ENCODE data around the gene FARS2. TPM values are rescaled to one million over a fixed set of nuclear protein-coding genes. Genes with fewer than 3 reads are reported as not detected.

The FARS2 gene
- total and polyA plus RNA-seq, 2 of the 13 experiments (the other 11 are each of a cell fraction or from before 2014, with no cell fraction given), result 15.4 to 26.0 TPM

DNA sequence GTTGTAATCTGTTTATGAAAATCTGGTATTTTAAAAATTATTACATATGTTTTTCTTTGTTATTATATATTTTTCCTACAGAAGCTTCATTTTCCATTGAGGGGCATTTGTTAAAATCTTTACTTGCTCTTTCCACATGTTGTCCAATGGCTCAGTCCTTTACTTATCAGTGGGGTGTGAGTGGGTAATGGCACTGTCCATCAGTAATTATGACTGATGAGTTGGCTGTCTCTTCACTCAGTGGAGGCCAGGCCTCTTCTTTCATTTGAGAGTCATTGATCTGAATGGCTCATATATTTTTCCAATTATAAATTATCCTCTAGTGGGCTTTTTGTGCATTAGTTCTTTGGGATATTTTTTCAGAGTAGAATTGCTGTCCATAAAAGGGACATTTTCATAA is 45.7 kb downstream of the FARS2 start:
- H4K20me1 ChIP-seq (ENCODE audit: insufficient read depth, low read length), result no peaks in the 10 kb centered on the region
- H3K79me2 ChIP-seq (ENCODE audit: insufficient read depth, low read length), result peaks cover 2% of the 10 kb centered on the region
- intact Hi-C loops (cut with micrococcal nuclease; ENCODE audit: unreplicated experiment) (no loop called here), in situ Hi-C loops (cut with HindIII; ENCODE audit: extremely low pct_ligation_motif_present, low pct_unique_long_range_greater_than_20kb) (no loop called here)
- POLR2A ChIA-PET, result no interaction called here
- no peaks in the 10 kb centered on the region for H3K36me3 ChIP-seq (replicated peaks in 1 of 2; ENCODE audit: control insufficient read depth in 1 of 2, insufficient read depth in 2 of 2, low read length in 2 of 2)
- BruUV-seq (replicated peaks), result no TSS peak
- no peak overlapping the region for H3K27ac ChIP-seq (ENCODE audit: extremely low read length, insufficient read depth, low read length)
- H3K9me3 ChIP-seq (ENCODE audit: low read length), result no peaks in the 10 kb centered on the region
- no peak overlapping the region for H2AFZ ChIP-seq (ENCODE audit: low read length)
- no peaks in the 10 kb centered on the region for H3K27me3 ChIP-seq (ENCODE audit: control insufficient read depth in 1 of 2, insufficient read depth in 2 of 2, low read length in 2 of 2)
- CTCF ChIA-PET (ENCODE audit: low intra/inter-chr PET ratio, low total read pairs), result no interaction called here
- no peak overlapping the region for H3K4me2 ChIP-seq (ENCODE audit: low read depth, low read length)
- no peak overlapping the region for H3K9ac ChIP-seq (ENCODE audit: insufficient read depth, low read depth, low read length)
- no peak for FAIRE-seq
- DNase-seq (ENCODE audit: low spot score), result no peak
- no peak overlapping the region for H3K4me3 ChIP-seq (replicated peaks in 1 of 3; ENCODE audit: insufficient read depth in 1 of 3, low read depth in 2 of 3, low read length in 3 of 3)
- H3K4me1 ChIP-seq (ENCODE audit: insufficient read depth, low read length), result peaks cover 15% of the 10 kb centered on the region
- ATAC-seq, result no peak
- TF ChIP-seq, protein P1, sequence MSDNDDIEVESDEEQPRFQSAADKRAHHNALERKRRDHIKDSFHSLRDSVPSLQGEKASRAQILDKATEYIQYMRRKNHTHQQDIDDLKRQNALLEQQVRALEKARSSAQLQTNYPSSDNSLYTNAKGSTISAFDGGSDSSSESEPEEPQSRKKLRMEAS (IDR thresholded peaks at IDR 0.05), result no peak
- TF ChIP-seq ZNF773 (CRISPR knock-in tag; IDR thresholded peaks at IDR 0.05; ENCODE audit: borderline replicate concordance), result no peak
- TF ChIP-seq, protein P2, sequence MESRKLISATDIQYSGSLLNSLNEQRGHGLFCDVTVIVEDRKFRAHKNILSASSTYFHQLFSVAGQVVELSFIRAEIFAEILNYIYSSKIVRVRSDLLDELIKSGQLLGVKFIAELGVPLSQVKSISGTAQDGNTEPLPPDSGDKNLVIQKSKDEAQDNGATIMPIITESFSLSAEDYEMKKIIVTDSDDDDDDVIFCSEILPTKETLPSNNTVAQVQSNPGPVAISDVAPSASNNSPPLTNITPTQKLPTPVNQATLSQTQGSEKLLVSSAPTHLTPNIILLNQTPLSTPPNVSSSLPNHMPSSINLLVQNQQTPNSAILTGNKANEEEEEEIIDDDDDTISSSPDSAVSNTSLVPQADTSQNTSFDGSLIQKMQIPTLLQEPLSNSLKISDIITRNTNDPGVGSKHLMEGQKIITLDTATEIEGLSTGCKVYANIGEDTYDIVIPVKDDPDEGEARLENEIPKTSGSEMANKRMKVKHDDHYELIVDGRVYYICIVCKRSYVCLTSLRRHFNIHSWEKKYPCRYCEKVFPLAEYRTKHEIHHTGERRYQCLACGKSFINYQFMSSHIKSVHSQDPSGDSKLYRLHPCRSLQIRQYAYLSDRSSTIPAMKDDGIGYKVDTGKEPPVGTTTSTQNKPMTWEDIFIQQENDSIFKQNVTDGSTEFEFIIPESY (CRISPR knock-in tag; IDR thresholded peaks at IDR 0.05), result no peak
- TF ChIP-seq ZNF589 (CRISPR knock-in tag; conservative IDR thresholded peaks at IDR 0.05), result no peak
- no peak for TF ChIP-seq ZNF572 (CRISPR knock-in tag; IDR thresholded peaks at IDR 0.05)
- no peak for TF ChIP-seq RFX1 (IDR thresholded peaks at IDR 0.05)
- no peak for TF ChIP-seq PAF1 (CRISPR knock-in tag; IDR thresholded peaks at IDR 0.05)
- no peak for TF ChIP-seq ZNF776 (CRISPR knock-in tag; IDR thresholded peaks at IDR 0.05)
- TF ChIP-seq MED1 (CRISPR knock-in tag; IDR thresholded peaks at IDR 0.05), result no peak
- TF ChIP-seq, protein P3, sequence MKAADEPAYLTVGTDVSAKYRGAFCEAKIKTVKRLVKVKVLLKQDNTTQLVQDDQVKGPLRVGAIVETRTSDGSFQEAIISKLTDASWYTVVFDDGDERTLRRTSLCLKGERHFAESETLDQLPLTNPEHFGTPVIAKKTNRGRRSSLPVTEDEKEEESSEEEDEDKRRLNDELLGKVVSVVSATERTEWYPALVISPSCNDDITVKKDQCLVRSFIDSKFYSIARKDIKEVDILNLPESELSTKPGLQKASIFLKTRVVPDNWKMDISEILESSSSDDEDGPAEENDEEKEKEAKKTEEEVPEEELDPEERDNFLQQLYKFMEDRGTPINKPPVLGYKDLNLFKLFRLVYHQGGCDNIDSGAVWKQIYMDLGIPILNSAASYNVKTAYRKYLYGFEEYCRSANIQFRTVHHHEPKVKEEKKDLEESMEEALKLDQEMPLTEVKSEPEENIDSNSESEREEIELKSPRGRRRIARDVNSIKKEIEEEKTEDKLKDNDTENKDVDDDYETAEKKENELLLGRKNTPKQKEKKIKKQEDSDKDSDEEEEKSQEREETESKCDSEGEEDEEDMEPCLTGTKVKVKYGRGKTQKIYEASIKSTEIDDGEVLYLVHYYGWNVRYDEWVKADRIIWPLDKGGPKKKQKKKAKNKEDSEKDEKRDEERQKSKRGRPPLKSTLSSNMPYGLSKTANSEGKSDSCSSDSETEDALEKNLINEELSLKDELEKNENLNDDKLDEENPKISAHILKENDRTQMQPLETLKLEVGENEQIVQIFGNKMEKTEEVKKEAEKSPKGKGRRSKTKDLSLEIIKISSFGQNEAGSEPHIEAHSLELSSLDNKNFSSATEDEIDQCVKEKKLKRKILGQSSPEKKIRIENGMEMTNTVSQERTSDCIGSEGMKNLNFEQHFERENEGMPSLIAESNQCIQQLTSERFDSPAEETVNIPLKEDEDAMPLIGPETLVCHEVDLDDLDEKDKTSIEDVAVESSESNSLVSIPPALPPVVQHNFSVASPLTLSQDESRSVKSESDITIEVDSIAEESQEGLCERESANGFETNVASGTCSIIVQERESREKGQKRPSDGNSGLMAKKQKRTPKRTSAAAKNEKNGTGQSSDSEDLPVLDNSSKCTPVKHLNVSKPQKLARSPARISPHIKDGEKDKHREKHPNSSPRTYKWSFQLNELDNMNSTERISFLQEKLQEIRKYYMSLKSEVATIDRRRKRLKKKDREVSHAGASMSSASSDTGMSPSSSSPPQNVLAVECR (CRISPR knock-in tag; IDR thresholded peaks at IDR 0.05; ENCODE audit: borderline replicate concordance), result no peak
- TF ChIP-seq, protein P4, sequence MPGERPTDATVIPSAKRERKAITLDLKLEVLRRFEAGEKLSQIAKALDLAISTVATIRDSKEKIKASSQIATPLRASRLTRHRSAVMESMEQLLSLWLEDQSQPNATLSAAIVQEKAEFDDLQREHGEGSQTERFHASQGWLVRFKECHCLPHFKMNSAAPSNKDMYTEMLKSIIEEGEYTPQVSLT (CRISPR knock-in tag; IDR thresholded peaks at IDR 0.05; ENCODE audit: borderline replicate concordance, low read depth), result no peak
- no peak for TF ChIP-seq NFRKB (IDR thresholded peaks at IDR 0.05)
- TF ChIP-seq ZNF83 (CRISPR knock-in tag; IDR thresholded peaks at IDR 0.05; ENCODE audit: borderline replicate concordance), result no peak
- TF ChIP-seq, protein P5, sequence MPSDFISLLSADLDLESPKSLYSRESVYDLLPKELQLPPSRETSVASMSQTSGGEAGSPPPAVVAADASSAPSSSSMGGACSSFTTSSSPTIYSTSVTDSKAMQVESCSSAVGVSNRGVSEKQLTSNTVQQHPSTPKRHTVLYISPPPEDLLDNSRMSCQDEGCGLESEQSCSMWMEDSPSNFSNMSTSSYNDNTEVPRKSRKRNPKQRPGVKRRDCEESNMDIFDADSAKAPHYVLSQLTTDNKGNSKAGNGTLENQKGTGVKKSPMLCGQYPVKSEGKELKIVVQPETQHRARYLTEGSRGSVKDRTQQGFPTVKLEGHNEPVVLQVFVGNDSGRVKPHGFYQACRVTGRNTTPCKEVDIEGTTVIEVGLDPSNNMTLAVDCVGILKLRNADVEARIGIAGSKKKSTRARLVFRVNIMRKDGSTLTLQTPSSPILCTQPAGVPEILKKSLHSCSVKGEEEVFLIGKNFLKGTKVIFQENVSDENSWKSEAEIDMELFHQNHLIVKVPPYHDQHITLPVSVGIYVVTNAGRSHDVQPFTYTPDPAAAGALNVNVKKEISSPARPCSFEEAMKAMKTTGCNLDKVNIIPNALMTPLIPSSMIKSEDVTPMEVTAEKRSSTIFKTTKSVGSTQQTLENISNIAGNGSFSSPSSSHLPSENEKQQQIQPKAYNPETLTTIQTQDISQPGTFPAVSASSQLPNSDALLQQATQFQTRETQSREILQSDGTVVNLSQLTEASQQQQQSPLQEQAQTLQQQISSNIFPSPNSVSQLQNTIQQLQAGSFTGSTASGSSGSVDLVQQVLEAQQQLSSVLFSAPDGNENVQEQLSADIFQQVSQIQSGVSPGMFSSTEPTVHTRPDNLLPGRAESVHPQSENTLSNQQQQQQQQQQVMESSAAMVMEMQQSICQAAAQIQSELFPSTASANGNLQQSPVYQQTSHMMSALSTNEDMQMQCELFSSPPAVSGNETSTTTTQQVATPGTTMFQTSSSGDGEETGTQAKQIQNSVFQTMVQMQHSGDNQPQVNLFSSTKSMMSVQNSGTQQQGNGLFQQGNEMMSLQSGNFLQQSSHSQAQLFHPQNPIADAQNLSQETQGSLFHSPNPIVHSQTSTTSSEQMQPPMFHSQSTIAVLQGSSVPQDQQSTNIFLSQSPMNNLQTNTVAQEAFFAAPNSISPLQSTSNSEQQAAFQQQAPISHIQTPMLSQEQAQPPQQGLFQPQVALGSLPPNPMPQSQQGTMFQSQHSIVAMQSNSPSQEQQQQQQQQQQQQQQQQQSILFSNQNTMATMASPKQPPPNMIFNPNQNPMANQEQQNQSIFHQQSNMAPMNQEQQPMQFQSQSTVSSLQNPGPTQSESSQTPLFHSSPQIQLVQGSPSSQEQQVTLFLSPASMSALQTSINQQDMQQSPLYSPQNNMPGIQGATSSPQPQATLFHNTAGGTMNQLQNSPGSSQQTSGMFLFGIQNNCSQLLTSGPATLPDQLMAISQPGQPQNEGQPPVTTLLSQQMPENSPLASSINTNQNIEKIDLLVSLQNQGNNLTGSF (CRISPR knock-in tag; IDR thresholded peaks at IDR 0.05), result no peak
- TF ChIP-seq RXRB (CRISPR knock-in tag; IDR thresholded peaks at IDR 0.05; ENCODE audit: borderline replicate concordance), result no peak

Measured in HepG2 (cell line).